ENCODE measurements around the gene CLEC14A.

Gene CLEC14A

GRCh38 chr14:38243696-38244240, 12.1 kb downstream of the CLEC14A start:
- DNase-seq: no peak

- DNase-seq: no peak
Observed at GRCh38 chr14:38238878-38239277, 17.0 kb downstream of the CLEC14A start.

GRCh38 chr14:38238332-38238731, 17.6 kb downstream of the CLEC14A start:
- DNase-seq: no peak

GRCh38 chr14:38233218-38233617, 22.7 kb downstream of the CLEC14A start:
- DNase-seq: no peak

DNA sequence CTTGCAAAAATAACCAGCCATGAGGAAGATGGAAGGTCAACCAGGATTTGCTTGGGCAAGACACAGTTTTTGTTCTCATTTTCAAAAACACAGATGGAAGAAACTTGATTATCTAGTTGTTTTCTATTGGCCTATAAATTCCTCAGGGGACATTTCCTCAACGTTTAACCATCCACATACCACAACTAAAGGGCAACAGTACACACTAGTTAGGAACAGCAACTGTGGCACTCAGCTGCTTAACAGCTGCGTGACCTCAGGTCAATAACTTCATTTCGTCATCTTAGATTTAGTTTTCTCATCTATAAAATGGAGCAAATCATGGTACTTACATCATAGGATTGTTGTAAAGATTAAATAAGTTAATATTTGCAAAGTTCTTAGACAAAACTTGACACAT, 29.5 kb downstream of the CLEC14A start:
- DNase-seq: no peak

DNA sequence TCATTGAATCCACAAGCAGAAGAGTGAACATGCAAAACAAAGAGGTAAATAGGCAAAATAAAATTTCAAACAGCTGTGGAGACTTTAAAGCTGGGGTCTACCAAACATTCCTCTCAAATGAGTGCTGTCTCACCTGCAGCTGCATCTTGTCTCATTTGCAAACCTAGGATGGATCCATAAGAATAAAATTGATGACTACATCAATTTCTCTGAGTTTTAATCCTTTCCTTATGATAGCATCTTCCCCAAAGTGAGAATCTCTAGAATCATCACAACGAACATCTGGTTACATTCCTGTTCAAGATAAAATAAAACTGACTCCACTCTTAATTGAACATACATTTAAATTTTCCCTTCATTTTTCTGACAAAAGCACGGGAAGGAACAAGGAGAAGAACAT, 29.9 kb downstream of the CLEC14A start:
- DNase-seq: no peak

DNA sequence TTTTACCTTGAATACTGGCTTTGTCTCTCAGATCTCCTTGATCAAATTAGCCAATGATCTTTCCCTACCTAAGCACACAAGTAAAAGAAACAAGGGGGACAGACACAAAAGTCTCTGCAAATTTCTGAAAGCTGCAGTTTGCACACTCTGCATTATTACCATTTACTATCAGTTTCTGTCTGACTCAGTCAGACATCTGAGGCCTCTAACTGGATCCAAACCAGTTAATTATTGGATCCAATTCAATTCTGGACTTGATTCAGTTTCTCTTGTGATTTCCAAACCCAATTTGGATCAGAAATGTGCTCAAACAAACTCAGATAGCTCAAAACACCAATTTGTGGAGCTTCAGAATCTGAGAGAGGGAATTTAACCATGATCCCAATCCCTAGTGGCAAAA, 31.6 kb downstream of the CLEC14A start:
- no peak for DNase-seq

DNA sequence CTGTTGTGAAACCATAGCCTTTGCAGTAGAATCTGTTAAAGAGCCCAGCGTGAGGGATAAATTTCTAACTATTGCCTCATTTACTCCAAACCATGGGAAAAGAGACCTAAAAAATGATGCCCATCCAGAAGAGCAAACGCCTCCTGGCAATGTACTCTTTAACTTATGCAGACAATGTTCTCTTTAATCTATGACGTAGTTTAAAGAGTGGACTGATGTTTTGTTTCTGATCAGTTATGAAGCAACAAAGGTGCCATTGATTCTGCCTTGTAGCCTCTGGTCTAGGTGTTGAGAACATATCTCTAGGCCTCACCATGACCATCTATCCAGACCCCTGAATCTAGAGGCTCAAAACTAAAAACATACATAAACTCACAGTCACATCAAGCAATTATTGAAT, 34.8 kb downstream of the CLEC14A start:
- DNase-seq: no peak

GRCh38 chr14:38217553-38217952, 38.3 kb downstream of the CLEC14A start:
- no peak for DNase-seq

GRCh38 chr14:38213001-38213400, 42.9 kb downstream of the CLEC14A start:
- no peak for DNase-seq

GRCh38 chr14:38212111-38212510, 43.8 kb downstream of the CLEC14A start:
- no peak for DNase-seq

- no peak for DNase-seq
Observed at GRCh38 chr14:38211255-38211735, 44.6 kb downstream of the CLEC14A start.

DNA sequence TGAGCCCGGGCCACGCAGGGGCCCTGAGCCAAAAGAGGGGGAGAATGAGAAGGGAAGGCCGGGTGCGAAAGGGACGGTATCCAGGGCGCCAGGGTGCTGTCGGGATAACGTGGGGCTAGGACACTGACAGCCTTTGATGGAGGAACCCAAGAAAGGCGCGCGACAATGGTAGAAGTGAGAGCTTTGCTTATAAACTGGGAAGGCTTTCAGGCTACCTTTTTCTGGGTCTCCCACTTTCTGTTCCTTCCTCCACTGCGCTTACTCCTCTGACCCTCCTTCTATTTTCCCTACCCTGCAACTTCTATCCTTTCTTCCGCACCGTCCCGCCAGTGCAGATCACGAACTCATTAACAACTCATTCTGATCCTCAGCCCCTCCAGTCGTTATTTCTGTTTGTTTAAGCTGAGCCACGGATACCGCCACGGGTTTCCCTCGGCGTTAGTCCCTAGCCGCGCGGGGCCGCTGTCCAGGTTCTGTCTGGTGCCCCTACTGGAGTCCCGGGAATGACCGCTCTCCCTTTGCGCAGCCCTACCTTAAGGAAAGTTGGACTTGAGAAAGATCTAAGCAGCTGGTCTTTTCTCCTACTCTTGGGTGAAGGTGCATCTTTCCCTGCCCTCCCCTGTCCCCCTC, 45.2 kb downstream of the CLEC14A start:
- DNase-seq: no peak

- DNase-seq: peak; percentile 15
Observed at GRCh38 chr14:38209572-38210557, 46.0 kb downstream of the CLEC14A start.

GRCh38 chr14:38208618-38209562, 47.0 kb downstream of the CLEC14A start:
- peak; percentile 32 for DNase-seq

- no peak for DNase-seq
Observed at GRCh38 chr14:38207736-38208617, 47.9 kb downstream of the CLEC14A start, which contains the start of gene SSTR1. TSS of gene SSTR1 (plus strand) at chr14:38207904. CDS start at chr14:38209390, 1,486 bp downstream.

GRCh38 chr14:38207377-38207735, 48.5 kb downstream of the CLEC14A start:
- no peak for DNase-seq

GRCh38 chr14:38206689-38207376, 49.1 kb downstream of the CLEC14A start:
- no peak for DNase-seq

- no peak for DNase-seq
Observed at GRCh38 chr14:38205949-38206665, 49.8 kb downstream of the CLEC14A start.

Data from T1000 (cell line).